ENCODE measurements around the gene OR6V1. TPM values are rescaled to one million over a fixed set of nuclear protein-coding genes. Genes with fewer than 3 reads are reported as not detected.

The OR6V1 gene
- total RNA-seq, 1 donor from 2014 or later, result not detected

- H3K9me3 Mint-ChIP-seq (ENCODE audit: unreplicated experiment), result no peaks in the 10 kb centered on the region
- no peak for TF ChIP-seq CTCF (IDR thresholded peaks at IDR 0.05; ENCODE audit: unreplicated experiment)
- H3K27ac Mint-ChIP-seq (ENCODE audit: unreplicated experiment), result no peak overlapping the region
- H3K4me1 Mint-ChIP-seq (ENCODE audit: unreplicated experiment), result no peaks in the 10 kb centered on the region
- no peak for DNase-seq (ENCODE audit: low spot score)
- H3K36me3 Mint-ChIP-seq (ENCODE audit: low read depth, unreplicated experiment), result no peaks in the 10 kb centered on the region
- peaks cover 2% of the 10 kb centered on the region for H3K27me3 Mint-ChIP-seq (ENCODE audit: unreplicated experiment)
- no peak overlapping the region for H3K4me3 Mint-ChIP-seq (ENCODE audit: unreplicated experiment)
Measured at GRCh38 chr7:143055754-143056153, 3.6 kb downstream of the OR6V1 start.

DNA sequence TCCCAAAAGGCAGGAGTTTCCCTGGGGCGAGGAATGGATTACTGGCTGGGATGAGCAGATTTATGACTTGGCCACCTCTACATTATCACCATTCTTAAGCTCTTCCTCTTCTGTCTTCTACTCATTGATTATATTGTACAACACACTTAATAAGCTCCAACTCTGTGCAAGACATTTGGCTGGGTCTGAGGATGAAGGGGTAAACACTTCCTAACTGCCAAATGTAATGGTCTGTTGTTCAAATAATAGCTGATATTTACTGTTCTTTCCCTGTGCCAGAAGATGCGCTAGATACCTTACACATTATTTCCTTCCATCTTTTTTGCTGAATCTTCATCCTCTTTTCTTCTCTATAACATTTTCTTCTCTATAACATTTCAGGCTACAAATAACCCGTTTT lies 11.6 kb downstream of the OR6V1 start:
- DNase-seq (ENCODE audit: low spot score), result no peak
- peaks cover 5% of the 10 kb centered on the region for H3K27me3 Mint-ChIP-seq (ENCODE audit: unreplicated experiment)
- no peak overlapping the region for H3K4me3 Mint-ChIP-seq (ENCODE audit: unreplicated experiment)
- H3K36me3 Mint-ChIP-seq (ENCODE audit: low read depth, unreplicated experiment), result peaks cover 4% of the 10 kb centered on the region
- no peaks in the 10 kb centered on the region for H3K4me1 Mint-ChIP-seq (ENCODE audit: unreplicated experiment)
- no peaks in the 10 kb centered on the region for H3K9me3 Mint-ChIP-seq (ENCODE audit: unreplicated experiment)
- TF ChIP-seq CTCF (IDR thresholded peaks at IDR 0.05; ENCODE audit: unreplicated experiment), result no peak
- no peak overlapping the region for H3K27ac Mint-ChIP-seq (ENCODE audit: unreplicated experiment)

GRCh38 chr7:143068446-143068845 lies 16.3 kb downstream of the OR6V1 start:
- no peak overlapping the region for H3K27ac Mint-ChIP-seq (ENCODE audit: unreplicated experiment)
- DNase-seq (ENCODE audit: low spot score), result no peak
- H3K27me3 Mint-ChIP-seq (ENCODE audit: unreplicated experiment), result no peaks in the 10 kb centered on the region
- no peaks in the 10 kb centered on the region for H3K9me3 Mint-ChIP-seq (ENCODE audit: unreplicated experiment)
- H3K4me3 Mint-ChIP-seq (ENCODE audit: unreplicated experiment), result no peak overlapping the region
- H3K36me3 Mint-ChIP-seq (ENCODE audit: low read depth, unreplicated experiment), result no peaks in the 10 kb centered on the region
- no peaks in the 10 kb centered on the region for H3K4me1 Mint-ChIP-seq (ENCODE audit: unreplicated experiment)
- TF ChIP-seq CTCF (IDR thresholded peaks at IDR 0.05; ENCODE audit: unreplicated experiment), result no peak

DNA sequence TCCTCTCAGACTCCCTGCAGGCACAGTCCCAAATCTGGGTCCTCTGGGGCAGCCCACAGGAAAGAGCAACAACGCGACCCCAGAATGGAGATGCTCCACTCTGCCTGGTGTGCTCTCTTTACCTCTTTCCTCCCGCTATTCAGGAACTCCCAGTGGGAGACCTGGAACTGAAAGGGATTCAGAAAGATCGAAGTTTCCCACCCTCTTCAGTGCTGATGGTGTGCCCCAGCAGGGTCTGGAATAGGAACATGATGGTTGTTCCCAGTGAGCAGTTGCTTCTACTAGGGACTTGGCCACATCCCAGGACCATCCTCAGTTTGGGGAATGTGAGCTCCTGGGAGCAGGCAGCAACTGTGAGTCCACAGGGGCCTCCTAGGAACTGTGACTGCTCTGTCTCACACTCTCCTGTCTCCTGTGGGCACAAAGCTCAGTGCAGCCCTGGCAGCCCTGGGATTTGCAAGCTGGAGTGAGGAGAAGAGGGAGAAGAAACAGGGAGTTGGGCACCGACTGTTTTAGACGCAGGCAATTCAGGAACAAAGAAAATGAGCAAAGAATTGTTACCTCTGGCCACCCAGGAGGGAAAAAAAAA lies 17.9 kb downstream of the OR6V1 start:
- no peaks in the 10 kb centered on the region for H3K36me3 Mint-ChIP-seq (ENCODE audit: low read depth, unreplicated experiment)
- H3K27me3 Mint-ChIP-seq (ENCODE audit: unreplicated experiment), result no peaks in the 10 kb centered on the region
- H3K27ac Mint-ChIP-seq (ENCODE audit: unreplicated experiment), result no peak overlapping the region
- H3K4me1 Mint-ChIP-seq (ENCODE audit: unreplicated experiment), result no peaks in the 10 kb centered on the region
- no peak for TF ChIP-seq CTCF (IDR thresholded peaks at IDR 0.05; ENCODE audit: unreplicated experiment)
- no peak overlapping the region for H3K4me3 Mint-ChIP-seq (ENCODE audit: unreplicated experiment)
- DNase-seq (ENCODE audit: low spot score), result no peak
- H3K9me3 Mint-ChIP-seq (ENCODE audit: unreplicated experiment), result no peaks in the 10 kb centered on the region

GRCh38 chr7:143073556-143073955 lies 21.4 kb downstream of the OR6V1 start:
- Mint-ChIP-seq H3K27ac (ENCODE audit: unreplicated experiment) (no peak overlapping the region), H3K36me3 (ENCODE audit: low read depth, unreplicated experiment) (no peaks in the 10 kb centered on the region), H3K4me3 (ENCODE audit: unreplicated experiment) (no peak overlapping the region), H3K27me3 (ENCODE audit: unreplicated experiment) (no peaks in the 10 kb centered on the region), H3K4me1 (ENCODE audit: unreplicated experiment) (no peaks in the 10 kb centered on the region), H3K9me3 (ENCODE audit: unreplicated experiment) (no peaks in the 10 kb centered on the region)
- no peak for DNase-seq (ENCODE audit: low spot score)
- no peak for TF ChIP-seq CTCF (IDR thresholded peaks at IDR 0.05; ENCODE audit: unreplicated experiment)
